ENCODE measurements around the gene SLC4A7.

Gene SLC4A7

GRCh38 chr3:27345493-27345892 is 138.7 kb downstream of the SLC4A7 start:
- TF ChIP-seq RAD21 (IDR thresholded peaks at IDR 0.05; ENCODE audit: low read depth): no peak
- TF ChIP-seq CREB1 (IDR thresholded peaks at IDR 0.05; ENCODE audit: low read depth): no peak
- TF ChIP-seq ZBTB7A (IDR thresholded peaks at IDR 0.05; ENCODE audit: low read depth): no peak
- no peak for TF ChIP-seq FOXM1 (IDR thresholded peaks at IDR 0.05; ENCODE audit: borderline replicate concordance, low read depth)

GRCh38 chr3:27345045-27345444 is 139.1 kb downstream of the SLC4A7 start:
- TF ChIP-seq YY1 (IDR thresholded peaks at IDR 0.05; ENCODE audit: low read depth) (no peak), TAF1 (IDR thresholded peaks at IDR 0.05; ENCODE audit: low read depth) (no peak), USF1 (IDR thresholded peaks at IDR 0.05) (no peak), REST (IDR thresholded peaks at IDR 0.05; ENCODE audit: low read depth) (no peak)

GRCh38 chr3:27344192-27344591 is 140.0 kb downstream of the SLC4A7 start:
- no peak for TF ChIP-seq USF1 (IDR thresholded peaks at IDR 0.05)
- no peak for TF ChIP-seq EP300 (IDR thresholded peaks at IDR 0.05; ENCODE audit: borderline replicate concordance)
- no peak for TF ChIP-seq CREB1 (IDR thresholded peaks at IDR 0.05; ENCODE audit: low read depth)
- no peak for TF ChIP-seq TEAD4 (IDR thresholded peaks at IDR 0.05)
- no peak for TF ChIP-seq YY1 (IDR thresholded peaks at IDR 0.05; ENCODE audit: low read depth)
- TF ChIP-seq EGR1 (IDR thresholded peaks at IDR 0.05): no peak
- no peak for TF ChIP-seq FOXM1 (IDR thresholded peaks at IDR 0.05; ENCODE audit: borderline replicate concordance, low read depth)
- no peak for TF ChIP-seq RAD21 (IDR thresholded peaks at IDR 0.05; ENCODE audit: low read depth)
- TF ChIP-seq MAX (IDR thresholded peaks at IDR 0.05): no peak
- no peak for TF ChIP-seq TCF12 (IDR thresholded peaks at IDR 0.05; ENCODE audit: low read depth)
- TF ChIP-seq CEBPB (IDR thresholded peaks at IDR 0.05): no peak
- no peak for TF ChIP-seq NFIC (IDR thresholded peaks at IDR 0.05)
- no peak for TF ChIP-seq ZBTB7A (IDR thresholded peaks at IDR 0.05; ENCODE audit: low read depth)
- no peak for TF ChIP-seq REST (IDR thresholded peaks at IDR 0.05; ENCODE audit: low read depth)

- TF ChIP-seq MAX (IDR thresholded peaks at IDR 0.05) (no peak), CEBPB (IDR thresholded peaks at IDR 0.05) (no peak), CREB1 (IDR thresholded peaks at IDR 0.05; ENCODE audit: low read depth) (no peak), EP300 (IDR thresholded peaks at IDR 0.05; ENCODE audit: borderline replicate concordance) (no peak), TAF1 (IDR thresholded peaks at IDR 0.05; ENCODE audit: low read depth) (no peak), TCF12 (IDR thresholded peaks at IDR 0.05; ENCODE audit: low read depth) (no peak), ZBTB7A (IDR thresholded peaks at IDR 0.05; ENCODE audit: low read depth) (no peak), FOXM1 (IDR thresholded peaks at IDR 0.05; ENCODE audit: borderline replicate concordance, low read depth) (no peak), REST (IDR thresholded peaks at IDR 0.05; ENCODE audit: low read depth) (no peak), RAD21 (IDR thresholded peaks at IDR 0.05; ENCODE audit: low read depth) (no peak), EGR1 (IDR thresholded peaks at IDR 0.05) (no peak), NFIC (IDR thresholded peaks at IDR 0.05) (no peak), USF1 (IDR thresholded peaks at IDR 0.05) (no peak), YY1 (IDR thresholded peaks at IDR 0.05; ENCODE audit: low read depth) (no peak), TEAD4 (IDR thresholded peaks at IDR 0.05) (no peak)
These were observed 141.9 kb downstream of the SLC4A7 start for GRCh38 chr3:27342267-27342666.

Measured in Ishikawa (cell line).